Myometrial cell (primary cell): ENCODE measurements around the gene NAP1L1. TPM values are rescaled to one million over a fixed set of nuclear protein-coding genes. Genes with fewer than 3 reads are reported as not detected.

Experiments
- total RNA-seq: library from RNA; depleted of rRNA; stranded (reverse); fragments of >200 nt; gene quantifications from 2 replicates; pipeline ENCODE4 v1.2.3, GENCODE V29; 2015

NAP1L1 gene, protein sequence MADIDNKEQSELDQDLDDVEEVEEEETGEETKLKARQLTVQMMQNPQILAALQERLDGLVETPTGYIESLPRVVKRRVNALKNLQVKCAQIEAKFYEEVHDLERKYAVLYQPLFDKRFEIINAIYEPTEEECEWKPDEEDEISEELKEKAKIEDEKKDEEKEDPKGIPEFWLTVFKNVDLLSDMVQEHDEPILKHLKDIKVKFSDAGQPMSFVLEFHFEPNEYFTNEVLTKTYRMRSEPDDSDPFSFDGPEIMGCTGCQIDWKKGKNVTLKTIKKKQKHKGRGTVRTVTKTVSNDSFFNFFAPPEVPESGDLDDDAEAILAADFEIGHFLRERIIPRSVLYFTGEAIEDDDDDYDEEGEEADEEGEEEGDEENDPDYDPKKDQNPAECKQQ
- total RNA-seq = 326 and 337 TPM in 2 replicates

DNA sequence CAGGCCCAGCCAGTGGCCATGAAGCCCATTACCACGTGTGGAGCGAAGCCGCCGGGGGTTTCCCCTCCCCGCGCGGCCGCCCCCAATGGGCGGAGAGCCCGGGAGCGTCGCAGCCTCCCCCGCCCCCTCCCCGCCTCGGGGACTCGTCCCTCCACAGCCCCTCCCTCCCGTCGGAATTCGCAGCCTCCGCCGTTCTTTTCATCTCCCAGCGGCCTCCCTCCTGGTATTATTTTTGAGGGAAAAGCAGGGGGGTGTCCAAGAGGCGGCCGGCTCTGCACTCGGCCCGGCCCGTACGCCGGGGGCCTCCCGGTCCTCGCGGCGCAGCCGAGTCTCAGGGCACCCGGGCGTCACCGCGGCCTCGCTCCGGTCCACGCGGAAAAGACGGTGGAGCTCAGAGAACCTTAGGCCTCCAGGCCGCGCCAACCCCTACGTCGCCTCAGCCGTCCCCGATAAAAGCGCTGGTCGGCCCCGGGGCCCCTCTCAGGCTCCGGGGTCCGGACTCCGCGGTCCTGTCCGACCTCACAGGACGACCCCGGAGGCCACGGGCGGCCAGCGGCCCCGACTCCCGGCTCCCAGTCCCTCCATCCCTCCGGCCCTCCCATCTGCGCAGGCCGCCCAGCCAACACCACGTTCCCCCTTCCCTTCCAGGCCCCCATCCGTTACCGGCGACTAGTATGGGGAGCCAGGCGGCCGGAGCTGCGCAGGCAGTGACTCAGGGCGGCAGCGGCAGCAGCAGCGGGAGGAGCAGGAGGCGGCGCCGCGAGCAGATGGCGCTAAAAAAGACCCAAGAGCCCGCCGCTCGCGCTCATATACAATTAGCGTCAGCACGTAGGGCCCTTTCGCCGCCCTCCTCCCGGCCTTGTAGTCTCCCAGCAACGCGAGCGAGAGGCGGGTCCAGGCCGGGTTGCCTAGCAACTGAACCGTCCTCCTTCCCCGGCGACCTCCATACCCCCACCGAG, at the start of gene NAP1L1:
NAP1L1 (minus strand) TSS at position 782 of the 959 bp plus-strand sequence. CDS start 10,466 bp downstream, outside the sequence.

DNA sequence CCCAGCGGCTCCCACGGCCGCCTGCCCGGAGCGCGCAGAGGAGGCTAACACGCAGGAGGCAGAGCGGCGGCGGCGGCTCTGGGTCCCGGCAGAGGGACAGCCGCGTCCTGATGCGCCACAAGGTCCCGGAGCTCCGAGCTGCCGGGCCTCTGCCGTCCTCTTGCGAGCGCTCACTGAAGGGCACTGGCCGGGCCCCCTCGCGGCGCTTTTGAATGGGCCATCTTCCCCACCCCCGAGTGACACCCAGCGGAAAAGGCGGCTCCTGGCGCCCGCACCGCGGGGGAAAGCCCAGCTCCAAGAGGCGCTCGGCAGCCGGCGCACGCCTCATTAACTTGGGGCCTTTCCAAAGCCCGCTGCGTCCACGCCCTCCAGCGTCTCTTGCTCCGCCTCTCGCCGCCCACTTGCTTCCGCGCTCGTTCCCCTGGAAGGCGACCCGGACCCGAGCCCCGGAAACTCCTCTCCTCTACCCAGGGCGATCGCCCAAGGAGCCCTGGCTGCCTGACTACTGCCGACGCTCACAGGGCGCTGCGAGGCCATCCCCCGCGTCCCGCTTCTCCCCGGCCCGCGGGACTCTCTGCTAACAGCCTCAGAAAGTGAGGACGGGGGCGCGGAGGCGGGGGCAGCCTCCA, 53.0 kb downstream of the NAP1L1 start, which contains the start of gene PHLDA1:
PHLDA1 (minus strand) TSS at position 363 of the 629 bp plus-strand sequence.

Other genes starting within 250 kb of the NAP1L1 start
- gene PHLDA1, start 52.9 kb downstream of the NAP1L1 start, total RNA-seq = 41.8 and 45.6 TPM in 2 replicates